ENCODE data around the gene USP28.

The USP28 gene

GRCh38 chr11:113877670-113878055 is 2.3 kb upstream of the USP28 start:
- no peak for DNase-seq (ENCODE audit: low read depth)

GRCh38 chr11:113876798-113877669 is 1.7 kb upstream of the USP28 start:
- DNase-seq (ENCODE audit: low read depth): no peak

DNA sequence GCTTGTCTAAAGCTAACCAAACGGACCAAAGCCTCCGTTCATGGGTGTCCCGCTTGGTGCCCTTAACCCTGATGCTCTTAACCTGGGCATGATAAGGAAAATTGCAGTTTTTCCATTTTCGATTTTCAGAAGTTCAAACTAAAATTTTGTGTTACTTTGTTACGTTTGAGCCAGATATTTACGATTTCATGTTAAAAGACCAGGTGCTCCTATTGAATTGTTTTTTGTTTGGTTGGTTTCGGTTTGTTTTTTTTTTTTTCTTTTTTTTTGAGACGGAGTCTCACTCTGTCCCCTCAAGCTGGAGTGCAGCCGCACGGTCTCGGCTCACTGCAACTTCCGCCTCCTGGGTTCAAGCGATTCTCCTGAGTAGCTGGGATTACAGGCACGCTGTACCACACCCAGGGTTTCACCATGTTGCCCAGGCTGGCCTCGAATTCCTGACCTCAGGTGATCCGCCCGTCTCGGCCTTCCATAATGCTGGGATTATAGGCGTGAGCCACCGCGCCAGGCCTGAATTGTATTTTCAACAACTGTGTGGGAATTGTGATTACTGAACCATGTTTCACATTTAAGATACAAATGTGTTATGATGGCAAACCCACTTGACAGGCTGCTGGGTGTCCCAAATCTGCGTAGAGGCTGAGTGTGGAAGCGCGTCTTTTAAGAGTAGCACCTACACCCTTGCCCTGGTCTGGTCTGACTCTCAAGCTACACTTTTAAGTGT is 864 bp upstream of the USP28 start:
- no peak for DNase-seq (ENCODE audit: low read depth)

DNA sequence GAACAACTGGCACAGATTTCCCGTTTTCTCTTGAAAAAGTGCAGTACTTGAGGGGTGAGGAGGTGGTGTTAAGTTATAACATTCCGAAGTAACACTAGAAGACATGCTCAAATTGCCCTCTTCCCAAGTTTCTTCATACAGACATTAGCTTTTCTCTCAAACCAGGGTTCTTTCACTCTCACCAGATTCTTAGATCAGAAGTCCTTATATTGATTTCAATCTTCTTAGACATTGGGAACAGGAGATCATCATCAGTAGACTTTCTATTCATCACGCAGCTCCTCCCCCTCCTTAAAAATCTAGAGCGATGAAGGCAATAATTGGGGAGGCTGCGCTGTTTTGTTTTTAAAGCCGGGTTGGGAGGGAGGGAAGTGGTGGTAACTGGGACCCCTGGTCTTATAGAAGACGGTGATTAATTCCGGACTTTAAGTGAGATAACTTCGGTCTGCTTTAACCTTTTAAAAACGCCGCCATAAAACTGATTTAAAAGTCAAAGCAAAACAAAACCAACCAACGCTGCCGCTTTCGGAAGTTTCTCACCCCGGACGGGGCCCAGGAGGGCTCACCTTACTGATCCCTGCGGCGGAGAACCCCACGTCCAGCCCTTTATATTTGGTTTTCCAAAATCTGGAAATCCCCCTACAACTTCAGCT is 665 bp downstream of the USP28 start:
- DNase-seq (ENCODE audit: low read depth): no peak

GRCh38 chr11:113874096-113874495 is 1.3 kb downstream of the USP28 start:
- no peak for DNase-seq (ENCODE audit: low read depth)

- DNase-seq (ENCODE audit: low read depth): no peak
Measured at GRCh38 chr11:113873236-113873626, 2.1 kb downstream of the USP28 start.

- no peak for DNase-seq (ENCODE audit: low read depth)
Measured at GRCh38 chr11:113871336-113871735, 4.0 kb downstream of the USP28 start.

GRCh38 chr11:113867843-113868503 is 7.4 kb downstream of the USP28 start:
- DNase-seq (ENCODE audit: low read depth): no peak

DNA sequence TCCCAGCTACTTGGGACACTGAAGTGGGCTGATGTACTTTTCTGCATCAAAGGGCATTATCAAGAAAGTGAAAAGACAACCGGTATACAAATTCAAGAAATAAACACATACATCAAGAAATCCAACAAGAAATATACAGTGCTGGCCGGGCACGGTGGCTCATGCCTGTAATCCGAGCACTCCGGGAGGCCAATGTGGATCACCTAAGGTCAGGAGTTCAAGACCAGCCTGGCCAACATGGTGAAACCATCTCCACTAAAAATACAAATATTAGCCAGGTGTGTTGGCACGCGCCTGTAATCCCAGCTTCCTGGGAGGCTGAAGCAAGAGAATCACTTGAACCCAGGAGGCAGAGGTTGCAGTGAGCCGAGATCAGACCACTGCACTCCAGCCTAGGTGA is 9.5 kb downstream of the USP28 start:
- DNase-seq (ENCODE audit: low read depth): no peak

DNA sequence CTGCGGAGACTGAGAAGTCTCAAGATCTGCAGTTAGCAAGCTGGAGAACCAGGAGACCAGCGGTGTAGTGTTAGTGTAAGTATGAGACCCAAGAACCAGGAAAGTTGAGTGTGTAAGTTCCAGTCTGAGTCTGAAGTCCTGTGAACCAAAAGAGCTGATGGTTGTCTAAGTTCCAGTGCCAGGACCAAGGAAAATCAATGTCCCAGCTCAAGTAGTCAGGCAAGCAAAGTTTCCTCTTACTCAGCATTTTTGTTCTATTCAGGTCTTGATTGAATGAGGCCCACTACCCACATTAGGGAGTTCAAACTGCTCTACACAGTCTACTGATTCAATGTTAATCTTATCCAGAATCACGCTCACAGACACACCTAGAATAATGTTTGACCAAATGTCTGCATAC is 11.0 kb downstream of the USP28 start:
- no peak for DNase-seq (ENCODE audit: low read depth)

GRCh38 chr11:113862435-113862834 is 12.9 kb downstream of the USP28 start:
- DNase-seq (ENCODE audit: low read depth): no peak

DNA sequence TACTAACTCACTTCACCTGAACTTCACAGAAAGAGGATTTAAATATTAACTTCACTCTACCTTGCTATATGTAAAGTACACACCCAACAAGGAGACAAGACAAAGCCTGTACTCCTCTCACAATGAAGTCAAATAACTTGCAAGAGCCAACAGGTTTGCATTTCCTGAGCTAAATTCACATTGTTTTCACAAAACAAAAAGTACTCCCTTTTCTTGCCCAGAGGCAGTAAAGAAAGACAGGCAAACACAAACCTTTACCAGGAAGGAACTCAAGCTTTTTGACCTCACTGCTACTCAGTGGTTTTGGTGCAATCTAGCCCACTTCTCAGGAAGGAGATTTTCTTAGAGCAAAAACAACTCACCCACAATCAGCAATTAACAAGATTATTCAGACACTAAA is 15.7 kb downstream of the USP28 start:
- no peak for DNase-seq (ENCODE audit: low read depth)

DNA sequence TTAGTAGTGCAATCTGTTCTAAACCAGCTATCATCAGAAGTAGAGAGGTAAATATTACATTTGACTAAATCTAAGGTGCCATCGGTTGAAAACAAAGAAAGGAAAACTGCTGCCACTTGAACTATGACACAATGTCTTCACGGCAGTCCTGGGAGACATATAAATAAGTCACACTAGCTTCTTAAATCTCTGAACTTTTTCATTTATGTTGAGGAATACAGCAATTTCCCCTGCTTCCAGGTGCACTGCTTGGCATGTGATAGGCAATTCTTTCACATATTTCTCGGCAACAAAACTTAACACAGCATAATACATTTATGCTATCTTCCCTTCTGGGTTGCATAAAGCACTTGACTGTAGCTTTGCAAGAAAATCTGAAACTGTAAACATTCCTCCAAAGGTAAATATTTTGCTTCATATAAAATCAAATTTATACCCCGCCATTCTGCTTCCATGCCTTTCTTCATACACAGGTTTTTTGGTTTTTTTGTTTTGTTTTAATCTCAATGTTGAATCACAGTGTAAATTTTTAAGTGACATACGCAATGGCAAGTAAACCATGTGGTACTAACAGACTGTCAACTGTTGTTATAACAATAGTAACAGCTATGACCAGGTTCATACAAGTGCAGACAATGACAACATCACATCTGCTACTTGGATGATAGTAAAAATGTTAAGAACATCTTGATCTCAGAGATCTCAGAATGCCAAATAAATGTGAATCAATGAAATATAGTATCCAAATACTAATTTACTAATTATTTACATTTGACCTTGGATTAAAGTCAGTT is 18.2 kb downstream of the USP28 start:
- no peak for DNase-seq (ENCODE audit: low read depth)

DNA sequence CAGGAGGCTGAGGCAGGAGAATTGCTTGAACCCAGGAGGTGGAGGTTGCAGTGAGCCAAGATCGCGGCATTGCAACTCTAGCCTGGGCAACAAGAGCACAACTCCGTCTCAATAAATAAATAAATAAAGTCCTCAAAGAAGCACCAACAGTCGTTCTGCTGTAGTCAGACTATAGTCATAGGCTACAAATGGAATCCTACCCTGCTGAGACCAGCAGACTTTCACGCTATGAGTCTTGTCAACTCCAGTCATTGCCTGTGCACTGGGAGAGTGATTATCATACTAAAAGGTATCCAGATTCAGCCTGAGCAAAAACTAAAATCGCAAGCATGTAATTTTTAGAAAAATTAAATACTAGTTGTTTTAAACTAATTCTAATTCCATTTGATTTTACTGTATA is 19.6 kb downstream of the USP28 start:
- no peak for DNase-seq (ENCODE audit: low read depth)

GRCh38 chr11:113850188-113850587 is 25.2 kb downstream of the USP28 start:
- no peak for DNase-seq (ENCODE audit: low read depth)

DNA sequence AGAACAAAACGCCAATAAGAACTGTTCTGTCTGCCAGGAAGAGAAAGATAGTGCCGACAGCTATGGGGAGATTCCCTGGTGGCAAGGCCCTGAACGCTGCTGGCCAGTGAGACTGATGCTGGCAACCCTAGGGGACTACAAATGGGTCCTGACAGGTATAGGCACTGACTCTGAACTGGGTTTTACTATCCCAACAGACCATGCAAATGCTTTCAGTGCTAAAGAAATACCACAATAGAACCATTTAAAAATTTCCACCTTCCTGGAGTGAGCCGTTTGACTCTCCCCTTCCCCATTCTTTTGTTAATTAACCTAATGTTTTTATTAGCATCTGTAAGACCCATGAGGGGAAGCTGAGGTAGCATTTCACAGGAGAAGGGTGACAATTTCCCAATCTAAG is 25.7 kb downstream of the USP28 start:
- no peak for DNase-seq (ENCODE audit: low read depth)

DNA sequence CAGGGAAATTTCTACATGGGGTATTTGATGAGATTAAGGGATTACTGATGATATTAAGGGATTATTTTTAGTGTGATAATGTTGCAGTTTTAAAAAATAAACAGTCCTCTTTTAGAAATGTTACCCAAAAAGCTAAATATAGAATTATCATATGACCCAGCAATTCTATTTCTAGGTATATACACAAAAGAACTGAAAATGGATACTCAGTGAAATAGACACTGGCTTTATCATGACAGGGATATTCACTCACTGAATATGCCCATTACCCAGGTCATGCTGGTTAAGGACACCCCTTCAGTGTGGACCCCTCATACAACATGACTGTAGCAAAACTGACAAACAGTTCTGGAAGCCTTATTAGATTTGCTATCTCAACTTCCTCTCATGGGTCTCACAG is 27.8 kb downstream of the USP28 start:
- DNase-seq (ENCODE audit: low read depth): no peak

GRCh38 chr11:113847111-113847510 is 28.3 kb downstream of the USP28 start:
- DNase-seq (ENCODE audit: low read depth): no peak

DNA sequence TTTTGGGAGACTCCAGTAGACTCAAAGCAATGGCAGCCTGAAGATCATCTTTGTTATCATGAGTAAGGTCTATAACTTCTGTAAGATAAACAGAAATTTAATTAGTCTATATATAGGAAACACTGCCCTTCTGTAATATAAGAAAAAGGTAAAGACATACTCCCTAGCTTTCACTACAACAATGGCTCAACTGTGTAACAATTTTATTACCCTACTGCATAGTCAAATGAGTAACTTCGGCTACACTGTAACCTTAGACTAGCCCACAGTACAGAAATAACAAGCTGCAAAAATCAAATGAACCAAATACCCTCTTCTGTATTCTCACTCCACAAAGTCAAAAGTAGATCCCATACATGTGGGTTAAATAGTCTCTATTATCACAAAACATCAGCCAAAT is 33.7 kb downstream of the USP28 start:
- DNase-seq (ENCODE audit: low read depth): no peak

DNA sequence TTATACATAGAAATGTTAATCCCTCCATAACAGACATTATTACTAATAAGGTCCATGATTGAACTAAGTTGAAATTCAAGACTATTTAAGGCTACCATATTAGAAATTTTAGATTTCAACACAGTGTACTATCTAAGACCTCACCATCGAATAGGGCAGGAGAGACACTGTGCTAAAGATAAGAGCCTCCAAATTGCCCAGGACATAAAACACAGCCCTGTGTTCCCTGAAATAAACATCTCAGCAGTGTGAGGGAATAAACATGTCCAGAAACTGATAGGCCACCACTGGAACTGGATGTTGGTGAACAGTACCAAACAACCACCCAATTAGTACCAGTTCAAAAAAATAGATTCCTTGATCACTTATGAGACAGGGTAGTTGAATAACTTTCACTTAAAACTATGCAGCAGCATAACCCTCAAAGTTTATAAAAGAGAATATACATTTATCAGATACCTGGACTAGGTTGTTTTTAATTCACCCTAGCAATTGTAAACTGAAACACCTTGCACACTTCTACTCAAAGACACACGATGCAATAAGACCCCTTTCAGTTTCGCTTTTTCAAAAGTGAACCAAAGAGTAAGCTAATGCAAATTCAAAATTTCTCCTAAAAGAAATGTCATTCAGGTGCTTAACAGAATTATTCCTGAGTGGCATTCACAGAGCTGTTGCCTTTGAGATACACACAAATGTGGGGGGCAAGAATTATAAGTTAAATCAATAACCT is 34.3 kb downstream of the USP28 start:
- DNase-seq (ENCODE audit: low read depth): no peak

DNA sequence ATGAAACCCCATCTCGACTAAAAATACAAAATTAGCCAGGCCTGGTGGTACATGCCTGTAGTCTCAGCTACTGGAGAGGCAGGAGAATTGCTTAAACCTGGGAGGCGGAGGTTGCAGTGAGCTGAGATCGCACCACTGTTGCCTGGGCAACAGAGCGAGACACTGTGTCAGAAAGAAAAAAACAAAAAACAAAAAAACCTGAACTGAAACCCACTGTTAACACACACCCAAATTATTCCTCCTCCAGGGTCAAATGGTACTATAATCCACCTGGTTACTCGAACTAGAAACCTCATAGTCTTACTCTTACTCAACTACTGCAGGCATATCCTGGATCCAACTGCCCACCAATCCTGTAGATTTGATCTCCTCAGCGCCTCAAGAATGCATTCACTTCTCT is 35.5 kb downstream of the USP28 start:
- DNase-seq (ENCODE audit: low read depth): no peak
